Left ventricle myocardium inferior (tissue), 1 donor: ENCODE measurements around the gene COPS7A. TPM values are rescaled to one million over a fixed set of nuclear protein-coding genes. Genes with fewer than 3 reads are reported as not detected.
A peak's percentile ranks its signal among the peaks of the same experiment; 100 is the strongest.

Experiments
- DNase-seq: peaks from one replicate; pipeline ENCODE4 v3.0.0-alpha.2; 2020
- H3K27ac ChIP-seq: fragments of 200-600 bp; replicated peaks from 2 replicates; pipeline ENCODE4 v1.8.0; 2021
- H3K27me3 ChIP-seq: fragments of 200-600 bp; 2 replicates; pipeline ENCODE4 v1.8.0; 2021; ENCODE audit warnings: low read depth
- H3K36me3 ChIP-seq: fragments of 200-600 bp; 2 replicates; pipeline ENCODE4 v1.8.0; 2021
- H3K4me1 ChIP-seq: fragments of 200-600 bp; 2 replicates; pipeline ENCODE4 v1.8.0; 2021
- H3K4me3 ChIP-seq: fragments of 200-600 bp; 2 replicates; pipeline ENCODE4 v1.8.0; 2021; ENCODE audit warnings: mild to moderate bottlenecking, moderate library complexity
- H3K9me3 ChIP-seq: fragments of 200-600 bp; replicated peaks from 2 replicates; pipeline ENCODE4 v1.8.0; 2021
- CTCF ChIP-seq: fragments of 200-600 bp; IDR thresholded peaks from 2 replicates; pipeline ENCODE4 v1.8.0; 2021; ENCODE audit warnings: antibody characterized with exemption, mild to moderate bottlenecking, borderline replicate concordance
- intact Hi-C: fragments of 100-400 bp; cut with micrococcal nuclease; formaldehyde crosslinking; loops from one replicate; pipeline ENCODE4 v1.11.0; 2022
- total RNA-seq: library from RNA; stranded (reverse); fragmentation: NEBNext Ultra II Directional; extraction: Animal tissue kit (Norgen Biotek cat#: 25700); gene quantifications from one replicate; pipeline ENCODE4 v1.2.1, GENCODE V29; 2021
- donor health status: DM: no; HTN: yes; CAD: no; lungs with severe emphysema.

Gene COPS7A
- total RNA-seq, 1 donor from 2014 or later, result 73.2 TPM

GRCh38 chr12:6771509-6772330 is 47.9 kb downstream of the COPS7A start:
- H3K27ac ChIP-seq, result peak overlapping the region; percentile 33
- H3K9me3 ChIP-seq, result no peaks in the 10 kb centered on the region
- intact Hi-C loops, result no loop called here
- peaks cover 44% of the 10 kb centered on the region for H3K4me1 ChIP-seq
- H3K27me3 ChIP-seq, result peaks cover 29% of the 10 kb centered on the region
- H3K36me3 ChIP-seq, result peaks cover 13% of the 10 kb centered on the region
- no peak for TF ChIP-seq CTCF
- no peak overlapping the region for H3K4me3 ChIP-seq
- no peak for DNase-seq

GRCh38 chr12:6772331-6772695 is 48.5 kb downstream of the COPS7A start, which contains the start of gene LAG3:
LAG3 (plus strand) TSS chr12:6772520; CDS start chr12:6772853, 333 bp downstream.
- peaks cover 39% of the 10 kb centered on the region for H3K4me1 ChIP-seq
- TF ChIP-seq CTCF, result no peak
- peaks cover 13% of the 10 kb centered on the region for H3K36me3 ChIP-seq
- intact Hi-C loops, result no loop called here
- peak within 1 kb of the TSS; percentile 45 for H3K4me3 ChIP-seq
- H3K27ac ChIP-seq, result peak within 1 kb of the TSS; percentile 33
- no peaks in the 10 kb centered on the region for H3K9me3 ChIP-seq
- DNase-seq, result no peak
- H3K27me3 ChIP-seq, result peaks cover 29% of the 10 kb centered on the region

GRCh38 chr12:6772726-6773589 is 49.1 kb downstream of the COPS7A start:
- Histone ChIP-seq H3K27me3 (peaks cover 29% of the 10 kb centered on the region), H3K4me3 (peak overlapping the region; percentile 45), H3K4me1 (peaks cover 38% of the 10 kb centered on the region), H3K9me3 (no peaks in the 10 kb centered on the region), H3K36me3 (peaks cover 13% of the 10 kb centered on the region), H3K27ac (no peak overlapping the region)
- no peak for DNase-seq
- intact Hi-C loops, result no loop called here
- TF ChIP-seq CTCF, result no peak

GRCh38 chr12:6773590-6774351 is 49.9 kb downstream of the COPS7A start:
- TF ChIP-seq CTCF, result no peak

GRCh38 chr12:6774499-6775062 is 50.7 kb downstream of the COPS7A start:
- Histone ChIP-seq H3K4me3 (no peak overlapping the region), H3K27ac (no peak overlapping the region), H3K36me3 (peaks cover 10% of the 10 kb centered on the region), H3K27me3 (peaks cover 29% of the 10 kb centered on the region), H3K9me3 (no peaks in the 10 kb centered on the region), H3K4me1 (peaks cover 35% of the 10 kb centered on the region)
- no peak for TF ChIP-seq CTCF
- intact Hi-C loops, result no loop called here
- DNase-seq, result no peak

More at GRCh38 chr12:6773590-6774351, 49.9 kb downstream of the COPS7A start:
- no peaks in the 10 kb centered on the region for H3K9me3 ChIP-seq
- H3K4me1 ChIP-seq, result peaks cover 37% of the 10 kb centered on the region
- intact Hi-C loops, result no loop called here
- peak overlapping the region; percentile 45 for H3K4me3 ChIP-seq
- DNase-seq, result no peak
- H3K36me3 ChIP-seq, result peaks cover 13% of the 10 kb centered on the region
- peaks cover 29% of the 10 kb centered on the region for H3K27me3 ChIP-seq
- no peak overlapping the region for H3K27ac ChIP-seq
